PFSK-1 (cell line): ENCODE measurements around the gene ZMYND11.

Experiments used
- POLR2AphosphoS5 ChIP-seq: IDR thresholded peaks from 2 replicates; pipeline ENCODE4 v1.6.1; 2012; ENCODE audit warnings: low read depth, mild to moderate bottlenecking, control low read depth, low read length, moderate library complexity
- TF ChIP-seq, protein P1 (sequence below), 2 experiments: IDR thresholded peaks; 2 replicates each; pipeline versions ENCODE4 v1.6.1 to v1.8.0; 2011 to 2012; ENCODE audit warnings: low read depth in 2 of 2, low read length in 2 of 2, control low read depth in 1 of 2, inconsistent platforms in 1 of 2, mild to moderate bottlenecking in 1 of 2, moderate library complexity in 1 of 2; ENCODE audit not compliant: insufficient read depth in 1 of 2

- TF ChIP-seq POLR2AphosphoS5 = no peak
- TF ChIP-seq, protein P1, sequence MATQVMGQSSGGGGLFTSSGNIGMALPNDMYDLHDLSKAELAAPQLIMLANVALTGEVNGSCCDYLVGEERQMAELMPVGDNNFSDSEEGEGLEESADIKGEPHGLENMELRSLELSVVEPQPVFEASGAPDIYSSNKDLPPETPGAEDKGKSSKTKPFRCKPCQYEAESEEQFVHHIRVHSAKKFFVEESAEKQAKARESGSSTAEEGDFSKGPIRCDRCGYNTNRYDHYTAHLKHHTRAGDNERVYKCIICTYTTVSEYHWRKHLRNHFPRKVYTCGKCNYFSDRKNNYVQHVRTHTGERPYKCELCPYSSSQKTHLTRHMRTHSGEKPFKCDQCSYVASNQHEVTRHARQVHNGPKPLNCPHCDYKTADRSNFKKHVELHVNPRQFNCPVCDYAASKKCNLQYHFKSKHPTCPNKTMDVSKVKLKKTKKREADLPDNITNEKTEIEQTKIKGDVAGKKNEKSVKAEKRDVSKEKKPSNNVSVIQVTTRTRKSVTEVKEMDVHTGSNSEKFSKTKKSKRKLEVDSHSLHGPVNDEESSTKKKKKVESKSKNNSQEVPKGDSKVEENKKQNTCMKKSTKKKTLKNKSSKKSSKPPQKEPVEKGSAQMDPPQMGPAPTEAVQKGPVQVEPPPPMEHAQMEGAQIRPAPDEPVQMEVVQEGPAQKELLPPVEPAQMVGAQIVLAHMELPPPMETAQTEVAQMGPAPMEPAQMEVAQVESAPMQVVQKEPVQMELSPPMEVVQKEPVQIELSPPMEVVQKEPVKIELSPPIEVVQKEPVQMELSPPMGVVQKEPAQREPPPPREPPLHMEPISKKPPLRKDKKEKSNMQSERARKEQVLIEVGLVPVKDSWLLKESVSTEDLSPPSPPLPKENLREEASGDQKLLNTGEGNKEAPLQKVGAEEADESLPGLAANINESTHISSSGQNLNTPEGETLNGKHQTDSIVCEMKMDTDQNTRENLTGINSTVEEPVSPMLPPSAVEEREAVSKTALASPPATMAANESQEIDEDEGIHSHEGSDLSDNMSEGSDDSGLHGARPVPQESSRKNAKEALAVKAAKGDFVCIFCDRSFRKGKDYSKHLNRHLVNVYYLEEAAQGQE (IDR thresholded peaks at IDR 0.05; ENCODE audit: insufficient read depth in 1 of 2, low read depth in 2 of 2, low read length in 2 of 2) = no peak
Observed at GRCh38 chr10:219731-220472, 84.6 kb downstream of the ZMYND11 start.
